Measurements from ENCODE around the gene MCC.

DNA sequence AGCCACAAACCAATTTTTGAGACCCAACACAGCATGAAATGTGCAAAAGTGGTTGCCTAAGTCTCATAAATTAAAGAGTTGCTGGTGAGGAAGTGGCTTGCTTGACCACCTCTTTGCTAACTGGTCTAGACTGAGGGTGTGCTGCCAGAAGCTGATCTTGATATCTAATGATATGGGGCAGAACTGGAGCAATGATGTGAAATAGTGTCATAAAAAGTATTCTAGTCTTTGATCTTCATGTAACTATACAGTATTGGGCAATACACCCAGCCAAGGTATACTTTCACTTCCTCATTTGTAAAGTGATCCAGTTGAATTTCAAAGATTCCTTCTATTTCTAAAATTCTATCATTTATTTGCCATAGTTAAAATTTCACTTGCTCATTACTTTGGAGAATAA, 19.3 kb upstream of the MCC start:
- TF ChIP-seq, protein P1, sequence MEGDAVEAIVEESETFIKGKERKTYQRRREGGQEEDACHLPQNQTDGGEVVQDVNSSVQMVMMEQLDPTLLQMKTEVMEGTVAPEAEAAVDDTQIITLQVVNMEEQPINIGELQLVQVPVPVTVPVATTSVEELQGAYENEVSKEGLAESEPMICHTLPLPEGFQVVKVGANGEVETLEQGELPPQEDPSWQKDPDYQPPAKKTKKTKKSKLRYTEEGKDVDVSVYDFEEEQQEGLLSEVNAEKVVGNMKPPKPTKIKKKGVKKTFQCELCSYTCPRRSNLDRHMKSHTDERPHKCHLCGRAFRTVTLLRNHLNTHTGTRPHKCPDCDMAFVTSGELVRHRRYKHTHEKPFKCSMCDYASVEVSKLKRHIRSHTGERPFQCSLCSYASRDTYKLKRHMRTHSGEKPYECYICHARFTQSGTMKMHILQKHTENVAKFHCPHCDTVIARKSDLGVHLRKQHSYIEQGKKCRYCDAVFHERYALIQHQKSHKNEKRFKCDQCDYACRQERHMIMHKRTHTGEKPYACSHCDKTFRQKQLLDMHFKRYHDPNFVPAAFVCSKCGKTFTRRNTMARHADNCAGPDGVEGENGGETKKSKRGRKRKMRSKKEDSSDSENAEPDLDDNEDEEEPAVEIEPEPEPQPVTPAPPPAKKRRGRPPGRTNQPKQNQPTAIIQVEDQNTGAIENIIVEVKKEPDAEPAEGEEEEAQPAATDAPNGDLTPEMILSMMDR (IDR thresholded peaks at IDR 0.05), result no peak
- TF ChIP-seq POLR2A (IDR thresholded peaks at IDR 0.05), result no peak
- no peak for TF ChIP-seq EP300 (IDR thresholded peaks at IDR 0.05)

Measured in upper lobe of left lung (tissue), 4 donors.